Esophagus squamous epithelium (tissue), 4 donors: ENCODE measurements around the gene AKT2.

Experiments
- POLR2A ChIP-seq, 4 donors: fragments of 450-650 bp; IDR thresholded peaks; one replicate each; pipeline ENCODE4 v1.6.1; 2017; ENCODE audit warnings: antibody characterized with exemption in 4 of 4, mild to moderate bottlenecking in 4 of 4, moderate library complexity in 3 of 4
- TF ChIP-seq, protein P1 (sequence below), 6 experiments: fragments of 450-650 bp in 4 of 6; fragments of 200-600 bp in 2 of 6; sonication (generic) in 2 of 6; IDR thresholded peaks; one replicate each; pipeline ENCODE4 v1.5.1; 2016 to 2019; ENCODE audit warnings: antibody characterized with exemption in 6 of 6, mild to moderate bottlenecking in 4 of 6, moderate library complexity in 4 of 6

DNA sequence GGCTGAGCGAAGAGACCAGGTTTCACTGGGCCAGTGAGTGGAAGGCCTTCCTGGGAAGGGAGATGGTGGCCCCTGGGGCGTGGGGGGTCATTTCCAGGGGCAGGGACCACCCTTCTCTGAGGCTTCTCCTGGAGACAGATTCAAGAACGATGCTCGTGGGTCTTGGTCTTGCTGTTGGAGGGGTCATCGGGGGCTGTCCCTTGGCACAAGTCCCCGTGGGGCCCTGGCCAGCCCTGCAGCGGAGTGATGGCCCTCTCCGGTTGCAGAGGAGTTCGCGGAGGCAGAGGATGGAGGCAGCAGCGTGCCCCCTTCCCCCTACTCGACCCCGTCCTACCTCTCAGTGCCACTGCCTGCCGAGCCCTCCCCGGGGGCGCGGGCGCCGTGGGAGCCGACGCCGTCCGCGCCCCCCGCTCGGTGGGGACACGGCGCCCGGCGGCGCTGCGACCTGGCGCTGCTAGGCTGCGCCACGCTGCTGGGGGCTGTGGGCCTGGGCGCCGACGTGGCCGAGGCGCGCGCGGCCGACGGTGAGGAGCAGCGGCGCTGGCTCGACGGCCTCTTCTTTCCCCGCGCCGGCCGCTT lies 71.8 kb downstream of the AKT2 start:
- TF ChIP-seq, protein P1, sequence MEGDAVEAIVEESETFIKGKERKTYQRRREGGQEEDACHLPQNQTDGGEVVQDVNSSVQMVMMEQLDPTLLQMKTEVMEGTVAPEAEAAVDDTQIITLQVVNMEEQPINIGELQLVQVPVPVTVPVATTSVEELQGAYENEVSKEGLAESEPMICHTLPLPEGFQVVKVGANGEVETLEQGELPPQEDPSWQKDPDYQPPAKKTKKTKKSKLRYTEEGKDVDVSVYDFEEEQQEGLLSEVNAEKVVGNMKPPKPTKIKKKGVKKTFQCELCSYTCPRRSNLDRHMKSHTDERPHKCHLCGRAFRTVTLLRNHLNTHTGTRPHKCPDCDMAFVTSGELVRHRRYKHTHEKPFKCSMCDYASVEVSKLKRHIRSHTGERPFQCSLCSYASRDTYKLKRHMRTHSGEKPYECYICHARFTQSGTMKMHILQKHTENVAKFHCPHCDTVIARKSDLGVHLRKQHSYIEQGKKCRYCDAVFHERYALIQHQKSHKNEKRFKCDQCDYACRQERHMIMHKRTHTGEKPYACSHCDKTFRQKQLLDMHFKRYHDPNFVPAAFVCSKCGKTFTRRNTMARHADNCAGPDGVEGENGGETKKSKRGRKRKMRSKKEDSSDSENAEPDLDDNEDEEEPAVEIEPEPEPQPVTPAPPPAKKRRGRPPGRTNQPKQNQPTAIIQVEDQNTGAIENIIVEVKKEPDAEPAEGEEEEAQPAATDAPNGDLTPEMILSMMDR (IDR thresholded peaks at IDR 0.05), result no peak
- no peak for TF ChIP-seq POLR2A (IDR thresholded peaks at IDR 0.05)
